ENCODE measurements around the gene BATF3. TPM values are rescaled to one million over a fixed set of nuclear protein-coding genes. Genes with fewer than 3 reads are reported as not detected.
"Not testable (repeated sequence)": the region's sequence is repeated elsewhere in the genome, so short reads cannot be mapped to it uniquely, and the experiment has no call there.

BATF3 gene
- total RNA-seq, 1 donor from 2014 or later = not detected

DNA sequence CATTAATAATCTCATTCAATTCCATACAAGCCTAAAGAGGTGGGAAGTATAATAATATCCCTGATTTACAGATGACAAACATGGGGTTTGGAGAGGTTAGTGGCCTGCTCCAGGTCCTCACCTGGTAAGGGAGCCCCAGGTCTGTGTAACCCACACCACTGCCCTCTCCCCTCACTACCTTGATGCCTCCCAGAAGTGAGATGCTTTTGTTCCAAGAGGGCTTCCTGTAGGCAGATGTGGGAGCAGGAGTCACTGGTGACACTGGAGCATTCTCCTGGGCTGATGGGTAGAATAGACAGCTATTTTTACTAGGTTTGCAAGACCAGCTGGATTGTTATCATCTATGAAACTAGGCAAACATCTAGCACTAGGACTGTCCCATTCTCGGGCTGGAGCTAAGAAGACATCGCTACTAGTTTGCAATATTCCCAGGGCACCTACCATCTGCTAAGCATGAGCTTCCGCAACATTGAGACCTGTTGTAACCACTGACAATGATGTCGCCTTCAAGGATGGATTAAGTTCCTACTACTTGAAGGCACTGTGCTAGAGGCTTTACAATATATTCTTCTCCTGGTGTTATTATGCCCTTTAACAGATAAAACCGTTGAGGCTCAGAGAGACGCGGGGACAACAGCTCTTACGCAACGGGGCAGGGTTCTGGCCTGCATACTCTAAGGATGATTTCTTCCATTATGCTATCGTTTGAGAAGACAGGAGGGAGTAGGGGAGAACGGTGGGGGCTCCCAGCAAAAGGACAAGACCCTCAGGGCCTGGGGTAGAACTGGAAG lies 35.0 kb downstream of the BATF3 start:
- Histone ChIP-seq H3K4me3 (peak overlapping the region; percentile 74), H2AFZ (replicated peaks) (no peak overlapping the region), H3K4me2 (peak overlapping the region; percentile 80), H3K79me2 (ENCODE audit: low read depth) (no peaks in the 10 kb centered on the region), H3K36me3 (no peaks in the 10 kb centered on the region), H3K27ac (no peak overlapping the region), H3K4me1 (peaks cover 2% of the 10 kb centered on the region), H3K27me3 (peaks cover 25% of the 10 kb centered on the region), H4K20me1 (ENCODE audit: low read depth) (no peaks in the 10 kb centered on the region), H3K9ac (no peak overlapping the region), H3F3A (ENCODE audit: low read depth) (no peaks in the 10 kb centered on the region), H3K9me3 (ENCODE audit: low read depth) (no peaks in the 10 kb centered on the region)
- Mint-ChIP-seq H3K27me3 (ENCODE audit: insufficient read depth, low read depth) (peaks cover 9% of the 10 kb centered on the region), H3K4me3 (peak overlapping the region; percentile 78), H3K9me3 (peaks cover 9% of the 10 kb centered on the region), H3K27ac (no peak overlapping the region), H3K4me1 (peaks cover 34% of the 10 kb centered on the region), H3K36me3 (no peaks in the 10 kb centered on the region)
- TF ChIP-seq EZH2phosphoT487 (IDR thresholded peaks at IDR 0.05) (no peak), EZH2 (IDR thresholded peaks at IDR 0.05) (no peak)
- TF ChIP-seq, protein P1, sequence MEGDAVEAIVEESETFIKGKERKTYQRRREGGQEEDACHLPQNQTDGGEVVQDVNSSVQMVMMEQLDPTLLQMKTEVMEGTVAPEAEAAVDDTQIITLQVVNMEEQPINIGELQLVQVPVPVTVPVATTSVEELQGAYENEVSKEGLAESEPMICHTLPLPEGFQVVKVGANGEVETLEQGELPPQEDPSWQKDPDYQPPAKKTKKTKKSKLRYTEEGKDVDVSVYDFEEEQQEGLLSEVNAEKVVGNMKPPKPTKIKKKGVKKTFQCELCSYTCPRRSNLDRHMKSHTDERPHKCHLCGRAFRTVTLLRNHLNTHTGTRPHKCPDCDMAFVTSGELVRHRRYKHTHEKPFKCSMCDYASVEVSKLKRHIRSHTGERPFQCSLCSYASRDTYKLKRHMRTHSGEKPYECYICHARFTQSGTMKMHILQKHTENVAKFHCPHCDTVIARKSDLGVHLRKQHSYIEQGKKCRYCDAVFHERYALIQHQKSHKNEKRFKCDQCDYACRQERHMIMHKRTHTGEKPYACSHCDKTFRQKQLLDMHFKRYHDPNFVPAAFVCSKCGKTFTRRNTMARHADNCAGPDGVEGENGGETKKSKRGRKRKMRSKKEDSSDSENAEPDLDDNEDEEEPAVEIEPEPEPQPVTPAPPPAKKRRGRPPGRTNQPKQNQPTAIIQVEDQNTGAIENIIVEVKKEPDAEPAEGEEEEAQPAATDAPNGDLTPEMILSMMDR (IDR thresholded peaks at IDR 0.05) = no peak
- no peak for DNase-seq (ENCODE audit: low spot score)

DNA sequence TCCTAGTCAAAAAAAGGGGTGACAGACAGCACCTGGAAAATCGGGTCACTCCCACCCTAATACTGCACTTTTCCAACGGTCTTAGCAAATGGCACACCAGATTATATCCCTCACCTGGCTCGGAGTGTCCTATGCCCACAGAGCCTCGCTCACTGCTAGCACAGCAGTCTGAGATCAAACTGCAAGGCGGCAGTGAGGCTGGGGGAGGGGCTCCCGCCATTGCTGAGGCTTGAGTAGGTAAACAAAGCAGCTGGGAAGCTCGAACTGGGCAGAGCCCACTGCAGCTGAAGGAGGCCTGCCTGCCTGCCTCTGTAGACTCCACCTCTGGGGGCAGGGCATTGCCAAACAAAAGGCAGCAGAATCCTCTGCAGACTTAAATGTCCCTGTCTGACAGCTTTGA lies 41.4 kb downstream of the BATF3 start:
- Mint-ChIP-seq H3K9me3 (peaks cover 15% of the 10 kb centered on the region), H3K4me1 (peaks cover 15% of the 10 kb centered on the region)
- peak; percentile 46 for DNase-seq (ENCODE audit: low spot score)
- Histone ChIP-seq H2AFZ (replicated peaks) (peak overlapping the region; percentile 55), H3K4me2 (peak overlapping the region; percentile 35)
- not testable (repeated sequence) for H3K79me2 ChIP-seq (ENCODE audit: low read depth); H3K27me3 Mint-ChIP-seq (ENCODE audit: insufficient read depth, low read depth); H3K9ac ChIP-seq; H3K36me3 ChIP-seq; H3K9me3 ChIP-seq (ENCODE audit: low read depth); H3K27ac ChIP-seq; H3F3A ChIP-seq (ENCODE audit: low read depth); H4K20me1 ChIP-seq (ENCODE audit: low read depth); H3K27ac Mint-ChIP-seq; H3K4me3 Mint-ChIP-seq; H3K36me3 Mint-ChIP-seq; H3K4me1 ChIP-seq; H3K4me3 ChIP-seq; H3K27me3 ChIP-seq
- TF ChIP-seq, protein P1 (IDR thresholded peaks at IDR 0.05) = peak; percentile 3

GRCh38 chr1:212656730-212657129 lies 42.9 kb downstream of the BATF3 start:
- Histone ChIP-seq H3K9me3 (ENCODE audit: low read depth) (no peaks in the 10 kb centered on the region), H3K4me2 (no peak overlapping the region)
- no peak for DNase-seq (ENCODE audit: low spot score)

More at GRCh38 chr1:212656730-212657129, 42.9 kb downstream of the BATF3 start:
- no peaks in the 10 kb centered on the region for H3K79me2 ChIP-seq (ENCODE audit: low read depth)
- TF ChIP-seq, protein P1 (IDR thresholded peaks at IDR 0.05) = no peak
- TF ChIP-seq EZH2 (IDR thresholded peaks at IDR 0.05) (no peak), EZH2phosphoT487 (IDR thresholded peaks at IDR 0.05) (no peak)
- H3K4me1 Mint-ChIP-seq = peaks cover 15% of the 10 kb centered on the region
- H4K20me1 ChIP-seq (ENCODE audit: low read depth) = no peaks in the 10 kb centered on the region
- H3K27me3 ChIP-seq = no peaks in the 10 kb centered on the region
- no peaks in the 10 kb centered on the region for H3K36me3 Mint-ChIP-seq
- H2AFZ ChIP-seq (replicated peaks) = no peak overlapping the region
- H3F3A ChIP-seq (ENCODE audit: low read depth) = no peaks in the 10 kb centered on the region
- H3K9ac ChIP-seq = no peak overlapping the region
- no peak overlapping the region for H3K27ac Mint-ChIP-seq
- no peak overlapping the region for H3K4me3 Mint-ChIP-seq
- no peak overlapping the region for H3K27ac ChIP-seq
- peaks cover 5% of the 10 kb centered on the region for H3K27me3 Mint-ChIP-seq (ENCODE audit: insufficient read depth, low read depth)
- H3K36me3 ChIP-seq = no peaks in the 10 kb centered on the region
- H3K9me3 Mint-ChIP-seq = peaks cover 12% of the 10 kb centered on the region
- H3K4me3 ChIP-seq = no peak overlapping the region
- H3K4me1 ChIP-seq = no peaks in the 10 kb centered on the region

Measured in neural progenitor cell (in vitro differentiated cells).